MM.1S (cell line): Measurements from ENCODE around the gene CYP39A1.

Experiments used
- DNase-seq: peaks from one replicate; pipeline ENCODE4 v3.0.0-alpha.2; 2015
- H2AFZ ChIP-seq: fragments of 300-600 bp; sonication (generic); 2 replicates; pipeline ENCODE4 v1.6.0; 2016; ENCODE audit warnings: antibody characterized with exemption, low read length
- H3F3A ChIP-seq: fragments of 300-600 bp; sonication (generic); 2 replicates; pipeline ENCODE4 v1.6.1; 2016; ENCODE audit warnings: mild to moderate bottlenecking, antibody characterized with exemption, low read length, moderate library complexity, mixed read lengths; ENCODE audit not compliant: insufficient read depth
- H3K27ac ChIP-seq: fragments of 300-600 bp; sonication (generic); 2 replicates; pipeline ENCODE4 v1.5.1; 2016; ENCODE audit warnings: mild to moderate bottlenecking, low read length
- H3K27me3 ChIP-seq: fragments of 300-600 bp; sonication (generic); replicated peaks from 2 replicates; pipeline ENCODE4 v1.6.0; 2016; ENCODE audit warnings: low read length; ENCODE audit not compliant: insufficient read depth
- H3K36me3 ChIP-seq: fragments of 300-600 bp; sonication (generic); replicated peaks from 2 replicates; pipeline ENCODE4 v1.6.1; 2016; ENCODE audit warnings: mild to moderate bottlenecking, low read length, mixed read lengths; ENCODE audit not compliant: insufficient read depth
- H3K4me1 ChIP-seq: fragments of 300-600 bp; sonication (generic); 2 replicates; pipeline ENCODE4 v1.6.1; 2016; ENCODE audit warnings: low read length, mixed read lengths
- H3K4me2 ChIP-seq: fragments of 300-600 bp; sonication (generic); 2 replicates; pipeline ENCODE4 v1.6.0; 2016; ENCODE audit warnings: low read depth, low read length
- H3K4me3 ChIP-seq: fragments of 300-600 bp; sonication (generic); 2 replicates; pipeline ENCODE4 v1.5.1; 2016; ENCODE audit warnings: low read length, mixed read lengths
- H3K79me2 ChIP-seq: fragments of 300-600 bp; sonication (generic); 2 replicates; pipeline ENCODE4 v1.6.1; 2016; ENCODE audit warnings: mixed run types, low read length, mixed read lengths
- H3K9ac ChIP-seq: fragments of 300-600 bp; sonication (generic); 2 replicates; pipeline ENCODE4 v1.6.1; 2016; ENCODE audit warnings: low read length, mixed read lengths
- H3K9me2 ChIP-seq: fragments of 300-600 bp; sonication (generic); replicated peaks from 2 replicates; pipeline ENCODE4 v1.6.1; 2016; ENCODE audit warnings: mild to moderate bottlenecking, low read length, mixed read lengths; ENCODE audit not compliant: insufficient read depth
- H3K9me3 ChIP-seq: fragments of 300-600 bp; sonication (generic); replicated peaks from 2 replicates; pipeline ENCODE4 v1.6.1; 2016; ENCODE audit warnings: mild to moderate bottlenecking, low read length, mixed read lengths; ENCODE audit not compliant: insufficient read depth
- H4K20me1 ChIP-seq: fragments of 300-600 bp; sonication (generic); 2 replicates; pipeline ENCODE4 v1.6.1; 2016; ENCODE audit warnings: mild to moderate bottlenecking, low read length, moderate library complexity, mixed read lengths; ENCODE audit not compliant: insufficient read depth
- EZH2 ChIP-seq: fragments of 300-600 bp; sonication (generic); optimal IDR thresholded peaks from 2 replicates; pipeline ENCODE3; 2017; ENCODE audit warnings: low read depth, mild to moderate bottlenecking, antibody characterized with exemption, low read length, mixed read lengths
- EZH2phosphoT487 ChIP-seq: fragments of 300-600 bp; sonication (generic); IDR thresholded peaks from 2 replicates; pipeline ENCODE4 v1.6.1; 2018; ENCODE audit warnings: antibody characterized with exemption, low read length
- TF ChIP-seq, protein P1 (sequence below): fragments of 300-600 bp; sonication (generic); IDR thresholded peaks from 2 replicates; pipeline ENCODE4 v1.5.1; 2016; ENCODE audit warnings: antibody characterized with exemption, low read length, mixed read lengths

CYP39A1 gene

DNA sequence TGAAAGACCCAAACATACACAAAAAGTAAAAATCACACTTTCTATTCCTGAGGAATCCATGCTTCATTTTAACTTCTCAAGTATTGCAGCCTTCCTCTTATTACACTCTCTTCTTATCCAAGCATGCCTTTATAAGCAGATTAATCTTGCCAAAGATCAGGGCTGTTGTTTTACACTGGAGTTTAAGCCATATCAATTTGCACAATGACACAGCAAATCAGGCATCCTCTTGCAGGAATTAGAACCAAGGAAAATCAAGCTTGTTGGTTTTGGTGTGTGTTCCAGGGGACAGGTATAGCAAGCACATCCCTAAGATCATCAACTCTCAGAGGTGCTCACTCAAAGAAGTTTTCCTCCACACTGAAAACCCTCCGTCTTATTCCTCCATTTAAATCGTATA lies 69.5 kb downstream of the CYP39A1 start:
- TF ChIP-seq EZH2phosphoT487 (no peak), EZH2 (no peak)
- TF ChIP-seq, protein P1, sequence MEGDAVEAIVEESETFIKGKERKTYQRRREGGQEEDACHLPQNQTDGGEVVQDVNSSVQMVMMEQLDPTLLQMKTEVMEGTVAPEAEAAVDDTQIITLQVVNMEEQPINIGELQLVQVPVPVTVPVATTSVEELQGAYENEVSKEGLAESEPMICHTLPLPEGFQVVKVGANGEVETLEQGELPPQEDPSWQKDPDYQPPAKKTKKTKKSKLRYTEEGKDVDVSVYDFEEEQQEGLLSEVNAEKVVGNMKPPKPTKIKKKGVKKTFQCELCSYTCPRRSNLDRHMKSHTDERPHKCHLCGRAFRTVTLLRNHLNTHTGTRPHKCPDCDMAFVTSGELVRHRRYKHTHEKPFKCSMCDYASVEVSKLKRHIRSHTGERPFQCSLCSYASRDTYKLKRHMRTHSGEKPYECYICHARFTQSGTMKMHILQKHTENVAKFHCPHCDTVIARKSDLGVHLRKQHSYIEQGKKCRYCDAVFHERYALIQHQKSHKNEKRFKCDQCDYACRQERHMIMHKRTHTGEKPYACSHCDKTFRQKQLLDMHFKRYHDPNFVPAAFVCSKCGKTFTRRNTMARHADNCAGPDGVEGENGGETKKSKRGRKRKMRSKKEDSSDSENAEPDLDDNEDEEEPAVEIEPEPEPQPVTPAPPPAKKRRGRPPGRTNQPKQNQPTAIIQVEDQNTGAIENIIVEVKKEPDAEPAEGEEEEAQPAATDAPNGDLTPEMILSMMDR, result no peak
- no peak overlapping the region for H2AFZ ChIP-seq
- no peaks in the 10 kb centered on the region for H4K20me1 ChIP-seq
- H3K27me3 ChIP-seq, result no peaks in the 10 kb centered on the region
- no peak overlapping the region for H3K4me2 ChIP-seq
- H3K9me2 ChIP-seq, result no peaks in the 10 kb centered on the region
- H3K9ac ChIP-seq, result no peak overlapping the region
- H3K4me1 ChIP-seq, result no peaks in the 10 kb centered on the region
- no peak for DNase-seq
- H3F3A ChIP-seq, result no peaks in the 10 kb centered on the region
- H3K4me3 ChIP-seq, result no peak overlapping the region
- no peaks in the 10 kb centered on the region for H3K9me3 ChIP-seq
- no peaks in the 10 kb centered on the region for H3K79me2 ChIP-seq
- no peak overlapping the region for H3K27ac ChIP-seq
- H3K36me3 ChIP-seq, result no peaks in the 10 kb centered on the region

DNA sequence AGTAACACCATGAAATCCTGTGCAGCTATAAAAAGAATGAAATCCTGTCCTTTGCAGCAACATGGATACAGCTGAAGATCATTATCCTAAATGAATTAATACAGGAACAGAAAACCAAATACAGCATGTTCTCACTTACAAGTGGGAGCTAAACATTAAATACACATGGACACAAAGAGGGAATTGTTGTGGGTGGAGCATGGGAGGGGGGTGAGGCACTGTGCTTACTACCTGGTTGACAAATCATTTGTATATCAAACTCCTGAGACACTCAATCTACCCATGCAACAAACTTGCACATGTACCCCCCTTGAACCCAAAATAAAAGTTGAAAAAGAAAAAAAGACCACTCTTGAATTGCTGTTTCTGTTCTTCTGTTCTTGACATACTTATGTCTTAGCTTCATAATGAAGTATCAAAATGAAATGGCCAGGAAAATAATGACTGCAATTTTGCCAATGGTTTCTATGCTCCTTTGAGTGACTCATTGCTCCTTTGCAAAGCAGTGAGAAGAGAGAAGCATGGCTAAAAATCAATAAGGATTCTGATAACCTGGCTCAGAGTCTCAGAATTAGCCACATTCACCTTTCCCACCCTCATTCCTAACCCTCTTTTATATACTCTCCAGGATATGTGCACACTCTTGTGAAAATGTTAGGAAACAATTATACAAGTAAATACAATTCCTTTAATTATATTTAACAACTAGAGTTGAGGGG lies 71.0 kb downstream of the CYP39A1 start:
- Histone ChIP-seq H3K4me3 (no peak overlapping the region), H3K79me2 (no peaks in the 10 kb centered on the region), H3K9me2 (no peaks in the 10 kb centered on the region), H3K36me3 (no peaks in the 10 kb centered on the region), H3K9me3 (no peaks in the 10 kb centered on the region), H3K4me2 (no peak overlapping the region), H3K27me3 (no peaks in the 10 kb centered on the region), H3K27ac (no peak overlapping the region), H3K9ac (no peak overlapping the region), H3F3A (no peaks in the 10 kb centered on the region), H4K20me1 (no peaks in the 10 kb centered on the region), H3K4me1 (no peaks in the 10 kb centered on the region; the same call in 1 of the 2 replicates), H2AFZ (no peak overlapping the region)
- no peak for DNase-seq
- TF ChIP-seq, protein P1, result no peak

DNA sequence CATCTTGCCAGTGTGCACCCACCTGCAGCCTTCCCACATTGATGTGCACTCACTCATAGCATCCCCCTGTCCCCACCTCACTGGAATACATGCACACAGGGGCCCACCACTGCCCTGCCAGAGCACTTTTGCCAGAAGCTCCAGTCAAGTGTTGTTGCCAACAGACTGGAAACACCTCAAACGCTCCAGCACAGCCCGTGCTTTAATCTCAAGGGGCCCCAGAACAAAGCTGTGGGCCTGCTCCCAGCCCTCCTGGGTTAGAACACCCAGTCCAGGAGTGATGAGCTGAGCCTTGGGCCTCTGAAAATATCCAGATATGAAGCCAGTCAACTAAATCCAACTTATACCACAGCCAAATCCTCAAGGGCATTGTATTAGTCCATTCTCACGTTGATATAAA lies 77.1 kb downstream of the CYP39A1 start:
- no peak for DNase-seq
- Histone ChIP-seq H3F3A (no peaks in the 10 kb centered on the region), H3K9me3 (no peaks in the 10 kb centered on the region), H3K27me3 (no peaks in the 10 kb centered on the region), H2AFZ (no peak overlapping the region), H3K9me2 (no peaks in the 10 kb centered on the region), H3K4me3 (no peak overlapping the region), H4K20me1 (no peaks in the 10 kb centered on the region), H3K4me1 (no peaks in the 10 kb centered on the region; the same call in 1 of the 2 replicates), H3K36me3 (no peaks in the 10 kb centered on the region), H3K9ac (no peak overlapping the region), H3K27ac (no peak overlapping the region), H3K79me2 (no peaks in the 10 kb centered on the region), H3K4me2 (no peak overlapping the region)
- no peak for TF ChIP-seq EZH2
- TF ChIP-seq, protein P1, result no peak
- no peak for TF ChIP-seq EZH2phosphoT487
